ENCODE measurements around the gene RAD51B.

DNA sequence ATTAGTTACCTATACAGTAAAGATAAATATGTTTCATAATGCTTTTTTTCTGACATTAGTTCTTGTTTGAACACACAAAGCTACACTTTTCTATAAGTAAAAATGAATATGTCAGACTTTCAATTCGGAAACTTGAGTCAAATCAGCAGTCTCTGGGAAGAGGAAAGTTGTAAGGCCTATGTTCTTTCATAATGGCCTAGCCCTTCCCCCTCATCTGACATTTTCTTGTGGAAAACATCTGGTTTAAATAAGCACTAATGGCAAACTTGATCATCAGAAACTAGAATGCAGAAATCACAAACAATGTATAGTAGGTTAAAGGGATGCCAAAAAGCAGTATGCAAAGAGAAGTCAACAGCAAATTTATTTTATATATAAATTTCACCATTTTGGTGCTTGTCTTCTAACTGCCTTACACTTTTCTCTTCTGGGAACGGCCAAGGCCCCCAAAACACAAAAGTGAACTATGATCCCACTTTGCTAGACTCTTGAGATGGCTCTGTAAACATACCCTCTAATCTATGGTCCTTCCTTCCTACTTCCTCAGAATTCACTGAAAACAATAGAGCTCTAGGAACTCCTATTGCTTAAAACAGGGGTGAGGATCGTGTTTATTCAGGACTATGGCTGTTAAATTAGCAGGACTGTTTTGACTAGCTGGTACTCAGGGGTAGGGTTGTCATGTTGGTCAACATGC lies 444.1 kb downstream of the RAD51B start:
- TF ChIP-seq POLR2A (IDR thresholded peaks at IDR 0.05) = no peak
- TF ChIP-seq, protein P1, sequence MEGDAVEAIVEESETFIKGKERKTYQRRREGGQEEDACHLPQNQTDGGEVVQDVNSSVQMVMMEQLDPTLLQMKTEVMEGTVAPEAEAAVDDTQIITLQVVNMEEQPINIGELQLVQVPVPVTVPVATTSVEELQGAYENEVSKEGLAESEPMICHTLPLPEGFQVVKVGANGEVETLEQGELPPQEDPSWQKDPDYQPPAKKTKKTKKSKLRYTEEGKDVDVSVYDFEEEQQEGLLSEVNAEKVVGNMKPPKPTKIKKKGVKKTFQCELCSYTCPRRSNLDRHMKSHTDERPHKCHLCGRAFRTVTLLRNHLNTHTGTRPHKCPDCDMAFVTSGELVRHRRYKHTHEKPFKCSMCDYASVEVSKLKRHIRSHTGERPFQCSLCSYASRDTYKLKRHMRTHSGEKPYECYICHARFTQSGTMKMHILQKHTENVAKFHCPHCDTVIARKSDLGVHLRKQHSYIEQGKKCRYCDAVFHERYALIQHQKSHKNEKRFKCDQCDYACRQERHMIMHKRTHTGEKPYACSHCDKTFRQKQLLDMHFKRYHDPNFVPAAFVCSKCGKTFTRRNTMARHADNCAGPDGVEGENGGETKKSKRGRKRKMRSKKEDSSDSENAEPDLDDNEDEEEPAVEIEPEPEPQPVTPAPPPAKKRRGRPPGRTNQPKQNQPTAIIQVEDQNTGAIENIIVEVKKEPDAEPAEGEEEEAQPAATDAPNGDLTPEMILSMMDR (IDR thresholded peaks at IDR 0.05) = no peak
